Measurements from ENCODE around the gene POLK. TPM values are rescaled to one million over a fixed set of nuclear protein-coding genes. Genes with fewer than 3 reads are reported as not detected.
"Not testable (repeated sequence)": the region's sequence is repeated elsewhere in the genome, so short reads cannot be mapped to it uniquely, and the experiment has no call there.

The POLK gene
- total RNA-seq, 2 experiments from 2014 or later: 26.8 to 29.0 TPM

DNA sequence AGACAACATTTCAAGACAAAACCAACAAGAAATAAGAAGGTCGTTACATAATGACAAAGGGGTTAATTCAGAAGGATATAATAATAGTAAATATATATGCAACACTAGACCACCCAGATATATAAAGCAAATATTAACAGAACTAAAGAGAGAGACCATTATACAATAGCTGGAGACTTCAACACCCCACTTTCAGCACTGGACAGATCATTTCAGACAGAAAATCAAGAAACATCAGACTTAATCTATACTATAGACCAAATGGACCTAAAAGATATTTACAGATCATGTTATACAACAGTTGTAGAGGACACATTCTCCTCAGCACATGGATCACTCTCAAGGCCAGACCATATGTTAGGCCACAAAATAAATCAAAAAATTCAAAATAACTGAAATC is 27.1 kb upstream of the POLK start:
- Mint-ChIP-seq H3K27me3 (ENCODE audit: low read depth) (no peaks in the 10 kb centered on the region), H3K36me3 (ENCODE audit: low read depth) (peaks cover 53% of the 10 kb centered on the region)
- intact Hi-C loops (cut with micrococcal nuclease): no loop called here

DNA sequence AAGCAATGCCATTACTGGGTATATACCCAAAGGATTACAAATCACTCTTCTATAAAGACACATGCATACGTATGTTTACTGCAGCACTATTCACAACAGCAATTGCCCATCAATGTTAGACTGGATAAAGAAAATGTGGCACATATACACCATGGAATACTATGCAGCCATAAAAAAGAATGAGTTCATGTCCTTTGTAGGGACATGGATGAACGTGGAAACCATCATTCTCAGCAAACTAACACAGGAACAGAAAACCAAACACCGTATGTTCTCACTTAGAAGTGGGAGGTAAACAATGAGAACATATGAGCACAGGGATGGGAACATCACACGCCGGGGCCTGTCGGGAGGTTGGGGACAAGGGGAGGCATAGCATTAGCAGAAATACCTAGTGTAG is 21.8 kb upstream of the POLK start:
- Mint-ChIP-seq H3K36me3 (ENCODE audit: low read depth) (peaks cover 62% of the 10 kb centered on the region), H3K9me3 (peaks cover 27% of the 10 kb centered on the region)
- H3K27me3 Mint-ChIP-seq (ENCODE audit: low read depth); DNase-seq; H3K27ac Mint-ChIP-seq; intact Hi-C loops (cut with micrococcal nuclease); H3K4me1 Mint-ChIP-seq (ENCODE audit: low read depth); H3K4me3 Mint-ChIP-seq; CTCF ChIA-PET: not testable (repeated sequence)

More for the DNA sequence above, 27.1 kb upstream of the POLK start:
- H3K4me1 Mint-ChIP-seq (ENCODE audit: low read depth): peaks cover 23% of the 10 kb centered on the region
- no peak overlapping the region for H3K4me3 Mint-ChIP-seq
- CTCF ChIA-PET: no interaction called here
- peaks cover 31% of the 10 kb centered on the region for H3K9me3 Mint-ChIP-seq
- H3K27ac Mint-ChIP-seq: no peak overlapping the region
- DNase-seq: no peak

DNA sequence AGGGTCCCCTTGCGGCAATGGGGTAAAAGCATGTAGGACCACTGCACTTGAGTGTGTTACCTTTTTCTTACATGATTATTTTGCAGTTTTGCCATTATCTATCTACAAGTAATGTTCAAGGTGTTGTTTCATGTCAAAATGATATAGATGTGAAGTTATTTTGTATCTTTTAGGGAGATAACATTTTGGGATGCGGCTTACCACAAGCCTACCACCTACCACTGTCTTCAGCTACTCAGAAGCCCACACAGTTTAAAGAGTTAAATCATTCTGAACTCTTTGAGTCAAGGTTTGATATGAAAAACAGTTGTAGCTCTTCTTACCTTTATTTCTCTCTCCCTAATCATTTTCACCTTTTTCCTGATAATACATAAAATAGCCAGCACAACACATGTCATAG is 20.1 kb upstream of the POLK start:
- intact Hi-C loops (cut with micrococcal nuclease): no loop called here
- Mint-ChIP-seq H3K4me1 (ENCODE audit: low read depth) (peaks cover 9% of the 10 kb centered on the region), H3K36me3 (ENCODE audit: low read depth) (peaks cover 58% of the 10 kb centered on the region), H3K27ac (no peak overlapping the region), H3K9me3 (peaks cover 15% of the 10 kb centered on the region), H3K4me3 (no peak overlapping the region), H3K27me3 (ENCODE audit: low read depth) (no peaks in the 10 kb centered on the region)
- CTCF ChIA-PET: no interaction called here
- no peak for DNase-seq

DNA sequence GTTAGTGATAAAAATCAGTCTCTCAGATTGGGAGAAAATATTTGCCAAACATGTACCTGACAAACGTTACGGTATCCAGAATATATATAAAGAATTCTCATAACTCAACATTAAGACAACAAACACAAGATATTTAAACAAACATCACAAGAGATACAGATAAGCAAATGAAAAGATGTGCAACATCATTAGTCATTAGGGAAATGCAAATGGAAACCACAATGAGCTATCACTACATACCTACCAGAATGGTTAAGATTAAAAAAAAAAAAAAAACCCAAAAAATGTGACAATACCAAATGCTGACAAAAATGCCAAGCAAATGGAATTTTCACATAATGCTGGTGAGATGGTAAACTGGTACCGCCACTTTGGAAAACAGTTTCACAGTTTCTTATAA is 15.7 kb upstream of the POLK start:
- Mint-ChIP-seq H3K4me3 (no peak overlapping the region), H3K27ac (no peak overlapping the region), H3K36me3 (ENCODE audit: low read depth) (peaks cover 57% of the 10 kb centered on the region), H3K4me1 (ENCODE audit: low read depth) (peaks cover 12% of the 10 kb centered on the region), H3K27me3 (ENCODE audit: low read depth) (no peaks in the 10 kb centered on the region), H3K9me3 (no peaks in the 10 kb centered on the region)
- no peak for DNase-seq
- intact Hi-C loops (cut with micrococcal nuclease): no loop called here
- CTCF ChIA-PET: no interaction called here

DNA sequence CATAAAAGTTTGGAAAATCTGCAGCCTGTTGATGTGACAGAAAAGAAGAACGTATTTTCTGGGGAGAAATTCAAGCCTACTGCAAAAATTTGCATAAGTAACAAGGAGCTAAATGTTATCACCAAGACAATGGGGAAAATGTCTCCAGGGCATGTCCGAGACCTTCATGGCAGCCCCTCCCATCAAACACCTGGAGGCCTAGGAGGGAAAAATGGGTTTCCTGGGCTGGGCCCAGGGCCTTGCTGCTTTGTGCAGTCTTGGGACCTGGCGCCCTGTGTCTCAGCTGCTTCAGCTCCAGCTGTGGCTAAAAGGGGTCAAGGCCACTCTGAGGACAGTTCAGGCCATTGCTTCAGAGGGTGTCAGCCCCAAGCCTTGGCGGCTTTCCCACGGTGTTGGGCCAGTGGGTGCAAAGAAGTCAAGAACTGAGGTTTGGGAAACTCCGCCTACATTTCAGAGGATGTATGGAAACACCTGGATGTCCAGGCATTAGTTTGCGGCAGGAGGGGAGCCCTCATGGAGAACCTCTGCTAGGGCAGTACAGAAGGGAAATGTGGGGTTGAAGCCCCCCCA is 13.4 kb upstream of the POLK start:
- Mint-ChIP-seq H3K4me3 (no peak overlapping the region), H3K27me3 (ENCODE audit: low read depth) (no peaks in the 10 kb centered on the region), H3K4me1 (ENCODE audit: low read depth) (peaks cover 16% of the 10 kb centered on the region), H3K9me3 (no peaks in the 10 kb centered on the region), H3K27ac (no peak overlapping the region), H3K36me3 (ENCODE audit: low read depth) (peaks cover 43% of the 10 kb centered on the region)
- no peak for DNase-seq
- CTCF ChIA-PET: no interaction called here
- intact Hi-C loops (cut with micrococcal nuclease): no loop called here

DNA sequence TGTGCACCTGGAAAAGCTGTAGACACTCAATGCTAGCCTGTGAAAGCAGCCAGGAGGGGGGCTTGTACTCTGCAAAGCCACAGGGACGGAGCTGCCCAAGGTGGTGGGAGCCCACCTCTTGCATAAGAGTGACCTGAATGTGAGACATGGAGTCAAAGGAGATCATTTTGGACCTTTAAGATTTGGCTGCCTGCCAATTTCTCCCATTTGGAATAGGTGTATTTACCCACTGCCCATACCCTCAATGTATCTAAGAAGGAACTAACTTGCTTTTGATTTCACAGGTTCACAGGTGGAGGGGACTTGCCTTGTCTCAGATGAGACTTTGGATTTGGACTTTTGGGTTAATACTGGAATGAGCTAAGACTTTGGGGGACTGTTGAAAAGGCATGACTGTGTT is 12.8 kb upstream of the POLK start:
- Mint-ChIP-seq H3K36me3 (ENCODE audit: low read depth) (peaks cover 39% of the 10 kb centered on the region), H3K4me1 (ENCODE audit: low read depth) (peaks cover 18% of the 10 kb centered on the region)
- DNase-seq; H3K27ac Mint-ChIP-seq; CTCF ChIA-PET; H3K9me3 Mint-ChIP-seq; H3K27me3 Mint-ChIP-seq (ENCODE audit: low read depth); intact Hi-C loops (cut with micrococcal nuclease); H3K4me3 Mint-ChIP-seq: not testable (repeated sequence)

DNA sequence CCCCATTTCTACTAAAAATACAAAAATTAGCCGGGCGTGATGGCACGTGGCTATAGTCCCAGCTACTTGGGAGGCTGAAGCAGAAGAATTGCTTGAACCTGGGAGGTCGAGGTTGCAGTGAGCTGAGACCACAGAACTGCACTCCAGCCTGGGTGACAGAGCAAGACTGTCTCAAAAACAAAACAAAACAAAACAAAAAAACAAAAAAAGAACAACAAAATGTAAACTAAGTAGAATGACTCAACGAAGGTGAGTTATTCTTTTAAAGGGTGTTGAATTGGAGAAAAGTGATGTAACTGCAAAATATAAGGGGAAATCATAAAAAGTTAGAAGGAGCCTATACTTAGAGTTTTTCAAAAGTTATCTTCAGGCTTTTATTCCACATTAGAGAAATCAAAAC is 6.6 kb upstream of the POLK start:
- H3K4me3 Mint-ChIP-seq; H3K9me3 Mint-ChIP-seq; CTCF ChIA-PET; DNase-seq; H3K27ac Mint-ChIP-seq; intact Hi-C loops (cut with micrococcal nuclease); H3K27me3 Mint-ChIP-seq (ENCODE audit: low read depth): not testable (repeated sequence)
- Mint-ChIP-seq H3K4me1 (ENCODE audit: low read depth) (peaks cover 42% of the 10 kb centered on the region), H3K36me3 (ENCODE audit: low read depth) (peaks cover 19% of the 10 kb centered on the region)

DNA sequence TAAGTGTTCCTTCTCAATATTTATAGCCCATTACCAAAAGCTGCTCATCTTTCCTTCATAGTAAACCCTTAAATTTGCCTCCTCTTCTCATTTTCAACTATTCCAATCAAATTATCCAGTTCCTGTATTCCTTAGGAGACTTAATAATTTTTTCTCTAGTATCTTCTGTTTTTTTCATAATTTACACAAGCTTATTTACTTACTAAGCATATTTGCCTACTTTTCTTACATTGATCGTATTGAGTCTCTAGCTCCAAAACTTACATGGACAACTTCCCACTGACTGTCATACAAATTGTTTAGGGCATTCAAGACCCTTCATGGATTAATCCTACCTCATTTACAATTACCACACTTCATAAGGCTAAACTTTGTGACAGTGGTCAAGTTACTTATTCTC is 3.9 kb upstream of the POLK start:
- Mint-ChIP-seq H3K4me1 (ENCODE audit: low read depth) (peaks cover 41% of the 10 kb centered on the region), H3K27ac (no peak overlapping the region), H3K9me3 (no peaks in the 10 kb centered on the region), H3K4me3 (no peak overlapping the region), H3K27me3 (ENCODE audit: low read depth) (no peaks in the 10 kb centered on the region), H3K36me3 (ENCODE audit: low read depth) (peaks cover 13% of the 10 kb centered on the region)
- intact Hi-C loops (cut with micrococcal nuclease): no loop called here
- CTCF ChIA-PET: interaction anchor here (0.6 to 0.7 kb wide), 2 partner anchors 170 to 175 kb away, joined by 4 read pairs; no protein-coding TSS in a partner anchor
- DNase-seq: no peak

DNA sequence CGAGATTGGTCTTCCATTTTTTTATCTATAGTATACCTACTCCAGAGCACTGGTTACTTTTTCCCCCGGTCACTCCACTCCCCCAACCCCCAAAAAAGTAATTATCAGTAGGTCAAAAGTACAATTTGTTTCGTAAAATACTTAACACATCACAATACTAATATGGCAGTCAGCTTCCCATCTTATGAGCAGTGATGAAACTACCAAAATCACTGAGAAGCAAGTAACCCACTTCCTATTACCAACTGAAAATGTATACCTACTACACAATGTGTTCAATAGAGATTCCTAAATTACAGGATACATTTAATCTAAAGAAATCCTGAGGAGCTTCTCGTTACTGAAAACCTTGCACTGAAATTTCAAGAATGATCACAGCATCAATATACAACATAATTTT is 2.1 kb upstream of the POLK start:
- Mint-ChIP-seq H3K4me1 (ENCODE audit: low read depth) (peaks cover 49% of the 10 kb centered on the region), H3K4me3 (peak overlapping the region; percentile 96), H3K36me3 (ENCODE audit: low read depth) (peaks cover 12% of the 10 kb centered on the region), H3K27me3 (ENCODE audit: low read depth) (no peaks in the 10 kb centered on the region), H3K27ac (no peak overlapping the region), H3K9me3 (no peaks in the 10 kb centered on the region)
- CTCF ChIA-PET: interaction anchor here (0.7 to 1.0 kb wide), 2 partner anchors 174 to 317 kb away, joined by 3 to 5 read pairs; no protein-coding TSS in a partner anchor
- intact Hi-C loops (cut with micrococcal nuclease): no loop called here
- DNase-seq: no peak

DNA sequence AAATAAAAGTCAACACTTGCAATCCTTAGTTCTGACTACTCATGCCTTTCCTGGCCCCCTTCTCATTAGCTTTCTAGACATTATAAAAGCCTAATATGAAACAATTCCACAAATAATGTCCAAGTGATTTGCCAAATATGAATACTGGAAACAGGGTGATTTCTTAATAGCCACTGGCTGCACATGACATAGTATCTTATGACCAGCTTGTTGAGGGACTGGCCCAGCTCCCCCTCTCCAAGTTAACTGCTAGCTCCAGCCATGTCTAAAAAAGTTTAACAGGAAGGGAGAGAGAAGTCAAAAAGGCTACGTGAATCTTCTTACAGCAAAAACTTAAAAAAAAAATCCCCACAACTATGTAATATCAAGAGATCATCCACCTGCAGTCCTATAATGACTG is 1.7 kb upstream of the POLK start:
- CTCF ChIA-PET: interaction anchor here (0.6 to 1.0 kb wide), 3 partner anchors 66 to 317 kb away, joined by 3 to 5 read pairs (median 3); no protein-coding TSS in a partner anchor
- Mint-ChIP-seq H3K4me1 (ENCODE audit: low read depth) (peaks cover 48% of the 10 kb centered on the region), H3K36me3 (ENCODE audit: low read depth) (peaks cover 9% of the 10 kb centered on the region)

DNA sequence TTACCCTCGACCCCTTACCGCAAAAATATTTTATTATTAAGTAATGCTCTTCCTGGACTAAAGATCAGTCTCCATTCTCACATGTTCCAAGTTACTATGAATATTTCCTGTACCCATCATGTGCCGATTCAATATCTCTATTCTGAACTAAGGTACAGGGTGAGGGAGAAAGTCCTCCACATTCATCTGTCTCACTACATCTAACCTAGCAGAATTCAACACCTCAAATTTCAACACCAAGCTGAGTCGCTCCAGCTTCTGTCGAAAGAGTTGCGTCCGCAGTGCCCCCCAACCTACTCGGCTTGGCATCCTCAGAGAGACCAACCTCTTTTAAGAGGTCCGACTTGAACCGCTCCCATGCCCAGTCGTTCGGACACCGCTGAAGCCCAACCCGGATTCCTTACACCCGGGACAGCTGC is 1.3 kb upstream of the POLK start:
- no peak for DNase-seq
- CTCF ChIA-PET: interaction anchor here (0.6 to 0.7 kb wide), 2 partner anchors 66 to 318 kb away, joined by 3 read pairs; no protein-coding TSS in a partner anchor

More for the DNA sequence above, 1.7 kb upstream of the POLK start:
- H3K4me3 Mint-ChIP-seq: peak overlapping the region; percentile 96
- H3K27me3 Mint-ChIP-seq (ENCODE audit: low read depth): no peaks in the 10 kb centered on the region
- no peaks in the 10 kb centered on the region for H3K9me3 Mint-ChIP-seq
- H3K27ac Mint-ChIP-seq: peak overlapping the region; percentile 89
- intact Hi-C loops (cut with micrococcal nuclease): loop anchor here (2.0 to 10.0 kb wide), 10 partner anchors 49 to 1035 kb away; partner anchors contain the start of genes FAM169A, GFM2 and NSA2
- DNase-seq: no peak

DNA sequence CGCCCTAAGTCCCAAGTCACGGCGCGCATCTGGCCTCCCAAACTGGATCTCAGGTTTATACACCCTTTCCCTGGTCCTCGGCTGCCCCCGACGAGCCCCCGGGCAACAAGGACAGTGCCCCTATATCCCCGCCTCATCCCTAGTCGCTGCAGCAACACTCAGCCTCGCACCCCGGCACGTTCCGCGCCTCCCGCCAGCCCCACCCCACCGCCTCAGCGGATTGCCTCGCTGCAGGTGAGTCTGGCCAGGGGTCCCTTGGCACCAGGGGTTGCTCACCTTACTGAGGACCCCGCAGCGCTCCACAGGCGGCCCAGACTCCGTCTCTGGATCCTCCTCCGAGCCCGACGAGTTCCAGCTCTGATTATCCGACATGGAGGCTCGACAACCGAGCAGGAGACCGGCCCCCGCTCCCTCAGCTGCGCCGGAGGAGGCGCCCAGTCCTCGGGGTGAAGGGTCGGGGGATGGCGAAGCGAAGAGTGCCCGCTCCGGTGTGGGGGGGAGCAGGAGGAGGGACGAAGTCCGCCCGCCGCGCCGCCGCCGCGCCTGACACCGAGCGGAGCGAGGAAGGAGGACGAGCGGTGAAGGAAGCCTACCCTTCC is 756 bp upstream of the POLK start:
- Mint-ChIP-seq H3K9me3 (no peaks in the 10 kb centered on the region), H3K4me3 (peak overlapping the region; percentile 96), H3K27ac (peak overlapping the region; percentile 89), H3K27me3 (ENCODE audit: low read depth) (no peaks in the 10 kb centered on the region), H3K36me3 (ENCODE audit: low read depth) (peaks cover 8% of the 10 kb centered on the region), H3K4me1 (ENCODE audit: low read depth) (peaks cover 51% of the 10 kb centered on the region)
- CTCF ChIA-PET: no interaction called here
- intact Hi-C loops (cut with micrococcal nuclease): loop anchor here (1.0 to 10.0 kb wide), 16 partner anchors 13 to 1034 kb away; partner anchors contain the start of genes FAM169A, GFM2, HMGCR and NSA2
- peak; percentile 37 for DNase-seq

More for the DNA sequence above, 1.3 kb upstream of the POLK start:
- H3K36me3 Mint-ChIP-seq (ENCODE audit: low read depth): peaks cover 8% of the 10 kb centered on the region
- H3K9me3 Mint-ChIP-seq: no peaks in the 10 kb centered on the region
- H3K27ac Mint-ChIP-seq: peak overlapping the region; percentile 89
- no peaks in the 10 kb centered on the region for H3K27me3 Mint-ChIP-seq (ENCODE audit: low read depth)
- peaks cover 50% of the 10 kb centered on the region for H3K4me1 Mint-ChIP-seq (ENCODE audit: low read depth)
- peak overlapping the region; percentile 96 for H3K4me3 Mint-ChIP-seq
- intact Hi-C loops (cut with micrococcal nuclease): loop anchor here (2.0 to 10.0 kb wide), 10 partner anchors 50 to 1034 kb away; partner anchors contain the start of genes FAM169A, GFM2 and NSA2

All from activated naive CD4-positive, alpha-beta T cell treated with anti-CD3 and anti-CD28 coated beads for 36 hours (primary cell).